GM23248 (cell line): ENCODE data around the gene TACR3.
"Not testable (repeated sequence)": the region's sequence is repeated elsewhere in the genome, so short reads cannot be mapped to it uniquely, and the experiment has no call there.

Experiments used
- EZH2 ChIP-seq: fragments of 200-600 bp; sonication (generic); IDR thresholded peaks from 2 replicates; pipeline ENCODE4 v1.6.1; 2018; ENCODE audit warnings: antibody characterized with exemption, mild to moderate bottlenecking; ENCODE audit not compliant: insufficient read depth, poor library complexity, severe bottlenecking
- EZH2phosphoT487 ChIP-seq: fragments of 200-600 bp; sonication (generic); IDR thresholded peaks from 2 replicates; pipeline ENCODE4 v1.6.1; 2018; ENCODE audit warnings: antibody characterized with exemption, moderate library complexity, mild to moderate bottlenecking, low read depth; ENCODE audit not compliant: insufficient read depth

DNA sequence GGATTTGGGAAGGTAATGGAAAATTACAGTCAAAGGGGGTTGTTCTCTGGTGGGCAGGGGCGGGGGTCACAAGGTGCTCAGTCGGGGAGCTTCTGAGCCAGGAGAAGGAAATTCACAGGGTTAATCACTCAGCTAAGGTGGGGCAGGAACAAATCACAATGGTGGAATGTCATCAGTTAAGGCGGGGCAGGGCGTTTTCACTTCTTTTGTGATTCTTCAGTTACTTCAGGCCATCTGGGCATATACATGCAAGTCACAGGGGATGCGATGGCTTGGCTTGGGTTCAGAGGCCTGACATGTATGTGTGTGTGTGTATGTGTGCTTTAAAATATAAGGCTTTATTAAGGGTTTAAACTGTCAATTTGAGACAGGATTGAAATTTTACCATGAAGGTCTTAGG, 160.6 kb downstream of the TACR3 start:
- TF ChIP-seq EZH2phosphoT487, EZH2: not testable (repeated sequence)
